NB4 (cell line): ENCODE measurements around the gene MARCHF4.

Experiments
- DNase-seq: peaks from one replicate; pipeline ENCODE4 v3.0.0; 2010; ENCODE audit warnings: low read depth
- H3K4me3 ChIP-seq: one replicate; pipeline ENCODE4 v1.5.1; 2011; ENCODE audit warnings: mild to moderate bottlenecking, low read depth, low read length, moderate library complexity
- CTCF ChIP-seq: IDR thresholded peaks from one replicate; pipeline ENCODE4 v1.5.1; 2012; ENCODE audit warnings: low read depth, low read length
- MAX ChIP-seq: IDR thresholded peaks from 2 replicates; pipeline ENCODE4 v1.6.1; 2011; ENCODE audit warnings: low read depth, low read length
- MYC ChIP-seq: IDR thresholded peaks from 2 replicates; pipeline ENCODE4 v1.6.1; 2011; ENCODE audit warnings: low read depth, low read length
- POLR2A ChIP-seq: IDR thresholded peaks from 2 replicates; pipeline ENCODE4 v1.6.1; 2011; ENCODE audit warnings: mild to moderate bottlenecking; ENCODE audit not compliant: insufficient read length; ENCODE audit errors: extremely low read depth

The MARCHF4 gene

GRCh38 chr2:216415541-216415940 is 43.3 kb upstream of the MARCHF4 start:
- DNase-seq, result no peak
- no peak overlapping the region for H3K4me3 ChIP-seq
- no peak for TF ChIP-seq POLR2A
- TF ChIP-seq CTCF, result no peak
- no peak for TF ChIP-seq MYC
- TF ChIP-seq MAX, result no peak

DNA sequence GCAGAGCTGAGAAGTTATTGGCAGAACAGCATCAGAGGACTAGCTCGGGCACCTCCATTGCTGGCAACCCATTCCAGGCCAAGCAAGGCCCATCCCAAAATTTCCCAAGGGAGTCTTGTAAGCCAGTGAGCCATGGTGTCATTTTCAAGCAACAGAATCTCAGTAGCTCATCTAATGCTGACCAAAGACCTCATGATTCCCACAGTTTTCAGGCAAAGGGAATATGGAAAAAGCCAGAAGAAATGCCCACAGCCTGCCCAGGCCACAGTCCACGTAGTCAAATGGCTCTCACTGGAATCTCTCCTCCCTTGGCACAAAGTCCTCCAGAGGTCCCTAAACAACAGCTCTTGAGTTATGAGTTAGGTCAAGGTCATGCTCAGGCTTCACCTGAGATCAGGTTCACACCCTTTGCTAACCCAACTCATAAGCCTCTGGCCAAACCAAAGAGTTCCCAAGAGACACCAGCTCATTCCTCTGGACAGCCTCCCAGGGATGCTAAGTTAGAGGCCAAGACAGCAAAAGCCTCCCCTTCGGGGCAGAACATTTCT is 42.6 kb upstream of the MARCHF4 start:
- no peak for DNase-seq
- no peak overlapping the region for H3K4me3 ChIP-seq
- TF ChIP-seq CTCF, result no peak
- no peak for TF ChIP-seq MAX
- no peak for TF ChIP-seq MYC
- no peak for TF ChIP-seq POLR2A

- no peak overlapping the region for H3K4me3 ChIP-seq
- TF ChIP-seq MAX, result no peak
- no peak for TF ChIP-seq CTCF
- no peak for TF ChIP-seq MYC
- no peak for TF ChIP-seq POLR2A
- DNase-seq, result no peak
These were observed 41.6 kb upstream of the MARCHF4 start for GRCh38 chr2:216413882-216414281.

GRCh38 chr2:216412022-216412999 is 40.0 kb upstream of the MARCHF4 start, which contains the start of gene SMARCAL1:
Gene SMARCAL1, plus strand, starts transcription at chr2:216412484. Its CDS starts 2,221 bp downstream, at chr2:216414705.
- peak; percentile 98 for DNase-seq
- H3K4me3 ChIP-seq, result peak within 1 kb of the TSS; percentile 96
- TF ChIP-seq MAX (no peak), CTCF (no peak), POLR2A (peak; percentile 43), MYC (no peak)

DNA sequence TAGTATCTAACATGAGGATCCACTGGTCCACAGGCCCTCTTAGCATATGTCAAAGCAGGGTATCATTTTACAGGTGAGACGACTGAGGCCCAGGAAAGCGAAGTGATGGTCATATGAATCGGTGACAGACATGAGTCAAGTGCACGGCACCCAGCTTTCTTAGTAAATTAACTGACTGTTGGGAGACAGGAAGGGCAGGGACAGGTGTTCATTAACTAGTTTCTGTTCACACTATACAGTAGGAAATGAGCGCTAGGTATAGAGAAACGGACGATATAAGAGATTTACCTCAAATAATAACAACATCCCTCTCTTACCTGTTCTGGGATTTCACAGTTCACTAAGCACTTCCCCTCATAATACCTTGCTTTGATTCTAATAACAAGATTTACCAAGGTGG is 38.3 kb upstream of the MARCHF4 start:
- H3K4me3 ChIP-seq, result no peak overlapping the region
- DNase-seq, result no peak
- TF ChIP-seq MAX, result no peak
- no peak for TF ChIP-seq MYC
- TF ChIP-seq CTCF, result no peak
- no peak for TF ChIP-seq POLR2A
